ENCODE measurements around the gene SLC28A3.

SLC28A3 gene

DNA sequence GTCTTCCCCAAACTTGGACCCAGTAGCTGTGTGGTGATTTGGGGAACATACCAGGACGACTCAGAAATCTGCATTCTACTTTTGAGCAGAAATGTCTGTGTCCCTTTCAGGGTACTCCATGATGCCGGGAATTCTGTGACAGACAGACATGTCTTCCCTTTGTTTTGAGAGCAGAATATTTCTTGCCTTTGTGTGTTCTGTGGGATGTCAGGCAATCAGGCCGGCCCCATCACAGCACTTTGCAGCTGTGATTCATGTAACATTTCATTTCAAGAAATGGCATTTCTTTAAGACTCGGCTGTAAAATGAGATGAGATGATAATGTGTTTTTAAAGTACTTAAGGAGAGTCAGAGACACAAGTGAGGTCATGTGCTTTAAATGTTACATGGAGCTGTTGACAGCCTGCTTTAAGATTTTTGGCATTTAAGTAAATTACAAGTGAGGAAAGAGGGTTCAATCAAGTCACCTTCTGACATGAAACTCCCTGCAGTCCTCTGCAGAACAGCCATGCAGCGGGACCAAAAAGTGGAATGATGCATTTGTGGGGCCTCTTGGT lies 98.7 kb downstream of the SLC28A3 start:
- Histone ChIP-seq H3K36me3 (ENCODE audit: control insufficient read depth, insufficient read depth, low read length) (no peaks in the 10 kb centered on the region), H3K4me1 (ENCODE audit: control insufficient read depth, insufficient read depth, low read length) (no peaks in the 10 kb centered on the region), H3K27ac (ENCODE audit: low read depth, low read length) (no peak overlapping the region), H3K27me3 (ENCODE audit: control insufficient read depth, insufficient read depth, low read length) (no peaks in the 10 kb centered on the region), H3K9ac (ENCODE audit: low read length) (no peak overlapping the region), H3K9me3 (ENCODE audit: control insufficient read depth, insufficient read depth, low read depth, low read length) (peaks cover 18% of the 10 kb centered on the region), H3K4me3 (ENCODE audit: low read depth, low read length) (no peak overlapping the region)

GRCh38 chr9:84239343-84239742 lies 101.2 kb downstream of the SLC28A3 start:
- Histone ChIP-seq H3K36me3 (ENCODE audit: control insufficient read depth, insufficient read depth, low read length) (no peaks in the 10 kb centered on the region), H3K9me3 (ENCODE audit: control insufficient read depth, insufficient read depth, low read depth, low read length) (peaks cover 18% of the 10 kb centered on the region), H3K4me3 (ENCODE audit: low read depth, low read length) (no peak overlapping the region), H3K9ac (ENCODE audit: low read length) (no peak overlapping the region), H3K4me1 (ENCODE audit: control insufficient read depth, insufficient read depth, low read length) (no peaks in the 10 kb centered on the region), H3K27me3 (ENCODE audit: control insufficient read depth, insufficient read depth, low read length) (no peaks in the 10 kb centered on the region), H3K27ac (ENCODE audit: low read depth, low read length) (0 out of 2 replicates have a peak overlapping the region, but pooled peaks have one; percentile 2)

DNA sequence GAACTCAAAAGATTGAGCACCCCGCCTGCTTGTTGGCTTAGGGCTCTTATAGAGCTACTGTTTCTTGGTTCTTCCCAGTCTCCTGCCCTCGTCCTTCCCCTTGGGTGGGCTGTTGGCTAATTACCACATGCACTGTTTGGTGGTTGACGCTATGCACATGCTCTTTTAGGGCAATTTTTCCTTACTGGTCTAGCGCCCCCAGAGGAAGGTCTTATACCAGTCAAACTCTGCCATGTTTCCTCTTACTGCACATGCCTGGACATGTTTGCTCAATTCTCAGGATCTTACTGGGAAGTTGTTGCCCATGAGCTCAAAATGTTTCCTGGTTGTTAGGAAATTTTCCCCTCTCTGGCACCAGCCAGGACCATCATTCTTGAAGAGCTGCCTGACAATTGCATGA lies 101.9 kb downstream of the SLC28A3 start:
- H3K9me3 ChIP-seq (ENCODE audit: control insufficient read depth, insufficient read depth, low read depth, low read length) = peaks cover 18% of the 10 kb centered on the region
- no peaks in the 10 kb centered on the region for H3K4me1 ChIP-seq (ENCODE audit: control insufficient read depth, insufficient read depth, low read length)
- H3K27me3 ChIP-seq (ENCODE audit: control insufficient read depth, insufficient read depth, low read length) = no peaks in the 10 kb centered on the region
- H3K9ac ChIP-seq (ENCODE audit: low read length) = no peak overlapping the region
- H3K36me3 ChIP-seq (ENCODE audit: control insufficient read depth, insufficient read depth, low read length) = no peaks in the 10 kb centered on the region
- H3K4me3 ChIP-seq (ENCODE audit: low read depth, low read length) = no peak overlapping the region
- H3K27ac ChIP-seq (ENCODE audit: low read depth, low read length) = 0 out of 2 replicates have a peak overlapping the region, but pooled peaks have one; percentile 2

GRCh38 chr9:84235511-84235910 lies 105.0 kb downstream of the SLC28A3 start:
- H3K9me3 ChIP-seq (ENCODE audit: control insufficient read depth, insufficient read depth, low read depth, low read length) = peaks cover 18% of the 10 kb centered on the region
- H3K9ac ChIP-seq (ENCODE audit: low read length) = no peak overlapping the region
- no peaks in the 10 kb centered on the region for H3K27me3 ChIP-seq (ENCODE audit: control insufficient read depth, insufficient read depth, low read length)
- no peak overlapping the region for H3K27ac ChIP-seq (ENCODE audit: low read depth, low read length)
- no peak overlapping the region for H3K4me3 ChIP-seq (ENCODE audit: low read depth, low read length)
- H3K36me3 ChIP-seq (ENCODE audit: control insufficient read depth, insufficient read depth, low read length) = no peaks in the 10 kb centered on the region
- 0 out of 2 replicates have a peak, but pooled peaks cover 5% of the 10 kb centered on the region for H3K4me1 ChIP-seq (ENCODE audit: control insufficient read depth, insufficient read depth, low read length)

- H3K36me3 ChIP-seq (ENCODE audit: control insufficient read depth, insufficient read depth, low read length) = no peaks in the 10 kb centered on the region
- H3K4me1 ChIP-seq (ENCODE audit: control insufficient read depth, insufficient read depth, low read length) = peaks cover 23% of the 10 kb centered on the region
- H3K9me3 ChIP-seq (ENCODE audit: control insufficient read depth, insufficient read depth, low read depth, low read length) = no peaks in the 10 kb centered on the region
- H3K9ac ChIP-seq (ENCODE audit: low read length) = no peak overlapping the region
- H3K27ac ChIP-seq (ENCODE audit: low read depth, low read length) = no peak overlapping the region
- H3K27me3 ChIP-seq (ENCODE audit: control insufficient read depth, insufficient read depth, low read length) = no peaks in the 10 kb centered on the region
- H3K4me3 ChIP-seq (ENCODE audit: low read depth, low read length) = no peak overlapping the region
Observed at GRCh38 chr9:84230355-84231145, 110.0 kb downstream of the SLC28A3 start.

GRCh38 chr9:84229191-84229590 lies 111.4 kb downstream of the SLC28A3 start:
- no peaks in the 10 kb centered on the region for H3K9me3 ChIP-seq (ENCODE audit: control insufficient read depth, insufficient read depth, low read depth, low read length)
- H3K9ac ChIP-seq (ENCODE audit: low read length) = no peak overlapping the region
- H3K27me3 ChIP-seq (ENCODE audit: control insufficient read depth, insufficient read depth, low read length) = no peaks in the 10 kb centered on the region
- H3K4me3 ChIP-seq (ENCODE audit: low read depth, low read length) = no peak overlapping the region
- no peak overlapping the region for H3K27ac ChIP-seq (ENCODE audit: low read depth, low read length)
- no peaks in the 10 kb centered on the region for H3K36me3 ChIP-seq (ENCODE audit: control insufficient read depth, insufficient read depth, low read length)
- H3K4me1 ChIP-seq (ENCODE audit: control insufficient read depth, insufficient read depth, low read length) = peaks cover 23% of the 10 kb centered on the region

DNA sequence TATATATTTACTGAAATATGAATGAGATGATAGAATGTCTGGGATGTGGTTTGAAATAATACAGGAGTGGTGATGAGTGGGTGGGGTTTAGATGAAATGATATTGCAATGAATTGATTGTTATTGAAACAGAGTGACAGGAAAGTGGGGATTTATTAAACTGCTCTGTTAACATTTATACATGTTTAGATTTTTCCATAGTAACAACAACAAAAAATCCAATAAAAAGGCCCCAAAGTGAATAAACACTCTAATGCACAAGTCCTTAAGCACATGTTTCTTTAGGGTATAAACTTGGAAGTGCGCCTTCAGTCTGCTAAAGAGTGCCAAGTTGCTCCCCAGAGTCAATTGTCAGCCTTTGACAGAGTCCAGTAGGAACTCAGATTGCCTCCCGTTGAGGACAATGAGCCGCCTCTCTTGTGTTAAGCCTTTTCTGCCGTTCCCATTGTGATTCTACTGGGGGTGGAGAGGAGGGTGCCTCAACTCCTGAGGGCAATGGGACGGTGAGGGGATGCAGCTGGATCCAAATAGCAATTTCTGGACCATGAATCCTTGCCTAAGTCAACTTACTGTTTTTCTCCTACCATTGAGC lies 112.3 kb downstream of the SLC28A3 start:
- peaks cover 23% of the 10 kb centered on the region for H3K4me1 ChIP-seq (ENCODE audit: control insufficient read depth, insufficient read depth, low read length)
- no peak overlapping the region for H3K9ac ChIP-seq (ENCODE audit: low read length)
- H3K27ac ChIP-seq (ENCODE audit: low read depth, low read length) = no peak overlapping the region
- no peaks in the 10 kb centered on the region for H3K9me3 ChIP-seq (ENCODE audit: control insufficient read depth, insufficient read depth, low read depth, low read length)
- H3K27me3 ChIP-seq (ENCODE audit: control insufficient read depth, insufficient read depth, low read length) = no peaks in the 10 kb centered on the region
- H3K36me3 ChIP-seq (ENCODE audit: control insufficient read depth, insufficient read depth, low read length) = no peaks in the 10 kb centered on the region
- no peak overlapping the region for H3K4me3 ChIP-seq (ENCODE audit: low read depth, low read length)

- Histone ChIP-seq H3K36me3 (ENCODE audit: control insufficient read depth, insufficient read depth, low read length) (no peaks in the 10 kb centered on the region), H3K27me3 (ENCODE audit: control insufficient read depth, insufficient read depth, low read length) (no peaks in the 10 kb centered on the region), H3K4me3 (ENCODE audit: low read depth, low read length) (no peak overlapping the region), H3K27ac (ENCODE audit: low read depth, low read length) (no peak overlapping the region), H3K9me3 (ENCODE audit: control insufficient read depth, insufficient read depth, low read depth, low read length) (peaks cover 11% of the 10 kb centered on the region), H3K4me1 (ENCODE audit: control insufficient read depth, insufficient read depth, low read length) (peaks cover 23% of the 10 kb centered on the region), H3K9ac (ENCODE audit: low read length) (no peak overlapping the region)
Observed at GRCh38 chr9:84226126-84226525, 114.4 kb downstream of the SLC28A3 start.
